RWPE2 (cell line): ENCODE results near the gene ABHD2.

Experiments
- ATAC-seq: fragments of 200-7000 bp; cut with Tn5 transposase; 3 replicates; pipeline ENCODE4 v1.9.1; 2021; ENCODE audit warnings: low read depth
- DNase-seq: peaks from one replicate; pipeline ENCODE4 v3.0.0-alpha.2; 2020; ENCODE audit warnings: low spot score
- H3K27ac ChIP-seq: fragments of 450-650 bp; 2 replicates; pipeline ENCODE4 v1.5.1; 2017; ENCODE audit warnings: mild to moderate bottlenecking; ENCODE audit not compliant: poor library complexity, severe bottlenecking
- H3K27me3 ChIP-seq: fragments of 250-450 bp; sonication (Bioruptor Pico); 2 replicates; pipeline ENCODE4 v1.5.1; 2021; ENCODE audit warnings: mild to moderate bottlenecking, moderate library complexity; ENCODE audit not compliant: insufficient read depth, poor library complexity, severe bottlenecking
- H3K36me3 ChIP-seq: fragments of 250-450 bp; sonication (Bioruptor Pico); 2 replicates; pipeline ENCODE4 v1.5.1; 2020; ENCODE audit warnings: low read depth, mild to moderate bottlenecking, moderate library complexity
- H3K4me1 ChIP-seq: fragments of 250-450 bp; sonication (Bioruptor Pico); 2 replicates; pipeline ENCODE4 v1.5.1; 2021; ENCODE audit warnings: mild to moderate bottlenecking, moderate library complexity; ENCODE audit not compliant: insufficient read depth, poor library complexity, severe bottlenecking
- H3K4me3 ChIP-seq: fragments of 250-450 bp; sonication (Bioruptor Pico); 2 replicates; pipeline ENCODE4 v1.5.1; 2021; ENCODE audit warnings: mild to moderate bottlenecking, moderate library complexity; ENCODE audit not compliant: severe bottlenecking
- H3K9me3 ChIP-seq: fragments of 250-450 bp; sonication (Bioruptor Pico); 2 replicates; pipeline ENCODE4 v1.5.1; 2021; ENCODE audit warnings: mild to moderate bottlenecking, moderate library complexity; ENCODE audit not compliant: severe bottlenecking
- TF ChIP-seq, protein P1 (sequence below): fragments of 450-650 bp; IDR thresholded peaks from one replicate; pipeline ENCODE4 v1.5.1; 2017; ENCODE audit warnings: mild to moderate bottlenecking, moderate library complexity; ENCODE audit not compliant: poor library complexity, severe bottlenecking

The ABHD2 gene

DNA sequence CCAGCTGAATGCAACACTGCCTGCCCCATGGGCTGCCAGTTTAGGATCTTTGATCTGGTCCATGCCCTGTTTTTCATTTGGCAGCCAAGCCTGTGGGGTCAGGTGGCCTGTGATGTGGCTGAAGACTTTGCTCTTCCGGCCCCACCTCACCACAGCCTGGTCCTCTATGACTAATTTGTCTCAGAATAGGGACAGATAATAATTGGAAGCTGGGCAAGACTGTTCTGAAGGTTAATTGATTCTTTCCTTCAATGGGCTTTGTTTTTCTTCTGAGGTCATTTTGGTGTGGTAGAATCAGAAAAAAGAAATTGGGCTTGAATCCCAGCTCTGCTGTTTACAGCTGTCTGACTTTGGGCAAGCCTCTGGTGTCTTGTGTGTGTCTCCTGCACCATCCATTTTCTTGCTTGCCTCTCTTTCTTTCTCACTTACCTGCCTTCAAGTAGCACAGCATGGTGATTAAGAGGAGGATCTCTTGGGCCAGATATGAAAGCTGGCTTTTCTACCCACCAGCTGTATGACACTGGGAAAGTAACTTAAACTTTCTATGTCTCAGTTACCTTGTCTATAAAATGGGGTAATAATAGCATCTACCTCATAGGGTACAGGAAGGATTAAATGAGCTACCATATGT lies 24.2 kb downstream of the ABHD2 start:
- TF ChIP-seq, protein P1, sequence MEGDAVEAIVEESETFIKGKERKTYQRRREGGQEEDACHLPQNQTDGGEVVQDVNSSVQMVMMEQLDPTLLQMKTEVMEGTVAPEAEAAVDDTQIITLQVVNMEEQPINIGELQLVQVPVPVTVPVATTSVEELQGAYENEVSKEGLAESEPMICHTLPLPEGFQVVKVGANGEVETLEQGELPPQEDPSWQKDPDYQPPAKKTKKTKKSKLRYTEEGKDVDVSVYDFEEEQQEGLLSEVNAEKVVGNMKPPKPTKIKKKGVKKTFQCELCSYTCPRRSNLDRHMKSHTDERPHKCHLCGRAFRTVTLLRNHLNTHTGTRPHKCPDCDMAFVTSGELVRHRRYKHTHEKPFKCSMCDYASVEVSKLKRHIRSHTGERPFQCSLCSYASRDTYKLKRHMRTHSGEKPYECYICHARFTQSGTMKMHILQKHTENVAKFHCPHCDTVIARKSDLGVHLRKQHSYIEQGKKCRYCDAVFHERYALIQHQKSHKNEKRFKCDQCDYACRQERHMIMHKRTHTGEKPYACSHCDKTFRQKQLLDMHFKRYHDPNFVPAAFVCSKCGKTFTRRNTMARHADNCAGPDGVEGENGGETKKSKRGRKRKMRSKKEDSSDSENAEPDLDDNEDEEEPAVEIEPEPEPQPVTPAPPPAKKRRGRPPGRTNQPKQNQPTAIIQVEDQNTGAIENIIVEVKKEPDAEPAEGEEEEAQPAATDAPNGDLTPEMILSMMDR, result no peak
- H3K27me3 ChIP-seq, result no peaks in the 10 kb centered on the region
- H3K9me3 ChIP-seq, result no peaks in the 10 kb centered on the region
- peaks cover 42% of the 10 kb centered on the region for H3K4me1 ChIP-seq
- peak overlapping the region; percentile 46 for H3K27ac ChIP-seq
- no peak for DNase-seq
- peaks cover 44% of the 10 kb centered on the region for H3K36me3 ChIP-seq
- H3K4me3 ChIP-seq, result no peak overlapping the region
- peak; percentile 78 for ATAC-seq

DNA sequence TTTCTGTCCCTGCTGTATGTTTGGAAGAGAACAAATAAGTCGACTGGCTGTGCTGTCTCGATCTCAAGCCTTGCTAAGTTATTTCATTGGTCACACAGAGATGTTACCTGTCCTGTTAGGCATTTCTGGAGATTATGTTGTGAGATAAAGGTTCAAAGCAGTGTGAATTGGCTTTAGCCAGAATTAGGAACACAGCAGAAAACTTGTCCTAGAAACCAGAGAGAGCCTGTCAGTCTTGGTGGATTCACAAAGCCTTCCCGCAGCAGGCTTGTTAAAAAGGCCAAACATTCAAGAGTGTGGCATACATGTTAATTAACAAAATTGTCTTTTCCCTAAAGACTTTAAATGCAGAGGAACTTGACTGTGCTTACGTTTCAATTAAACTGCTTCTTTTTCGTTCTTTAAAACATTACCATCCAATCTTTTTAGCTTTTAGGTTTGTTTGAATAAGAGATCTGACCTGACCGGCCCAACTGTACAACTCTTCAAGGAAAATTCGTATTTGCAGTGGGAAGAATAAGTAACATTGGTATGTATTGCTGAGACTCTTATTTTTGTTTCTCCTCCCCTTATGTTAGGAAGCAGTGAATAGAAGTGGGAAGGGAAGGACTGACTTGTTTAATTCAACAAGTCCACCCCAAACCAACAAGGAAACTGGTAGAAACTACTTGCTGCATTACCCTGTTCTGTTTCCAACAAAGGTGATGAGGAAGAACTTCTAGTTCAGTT lies 25.2 kb downstream of the ABHD2 start:
- DNase-seq, result no peak
- Histone ChIP-seq H3K4me3 (no peak overlapping the region), H3K36me3 (peaks cover 44% of the 10 kb centered on the region), H3K27me3 (no peaks in the 10 kb centered on the region), H3K4me1 (peaks cover 33% of the 10 kb centered on the region), H3K27ac (peak overlapping the region; percentile 46), H3K9me3 (no peaks in the 10 kb centered on the region)
- TF ChIP-seq, protein P1, result no peak
- no peak for ATAC-seq

DNA sequence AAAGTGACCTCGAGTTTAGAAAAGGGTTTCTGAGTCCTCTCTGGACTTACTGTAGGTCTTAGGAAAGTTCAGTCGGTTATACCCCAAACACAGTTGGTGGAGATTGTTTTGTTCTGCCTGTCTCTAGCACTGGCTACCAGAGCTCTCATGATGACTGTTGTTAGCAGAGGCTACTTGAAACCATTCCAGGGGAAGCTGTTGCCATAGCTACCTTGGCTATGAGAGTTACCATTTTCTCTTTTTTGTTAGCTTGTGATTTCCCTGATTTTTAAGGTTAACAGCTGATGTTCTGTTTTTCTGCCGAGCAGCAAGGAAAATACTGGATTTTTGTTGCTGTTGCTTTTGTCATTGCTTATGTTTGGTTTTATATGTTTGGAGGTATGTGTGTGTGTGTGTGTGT lies 26.7 kb downstream of the ABHD2 start:
- Histone ChIP-seq H3K36me3 (peaks cover 51% of the 10 kb centered on the region), H3K27me3 (no peaks in the 10 kb centered on the region), H3K4me3 (no peak overlapping the region), H3K27ac (peak overlapping the region; percentile 32), H3K4me1 (peaks cover 47% of the 10 kb centered on the region), H3K9me3 (no peaks in the 10 kb centered on the region)
- no peak for DNase-seq
- no peak for ATAC-seq
- TF ChIP-seq, protein P1, result no peak

DNA sequence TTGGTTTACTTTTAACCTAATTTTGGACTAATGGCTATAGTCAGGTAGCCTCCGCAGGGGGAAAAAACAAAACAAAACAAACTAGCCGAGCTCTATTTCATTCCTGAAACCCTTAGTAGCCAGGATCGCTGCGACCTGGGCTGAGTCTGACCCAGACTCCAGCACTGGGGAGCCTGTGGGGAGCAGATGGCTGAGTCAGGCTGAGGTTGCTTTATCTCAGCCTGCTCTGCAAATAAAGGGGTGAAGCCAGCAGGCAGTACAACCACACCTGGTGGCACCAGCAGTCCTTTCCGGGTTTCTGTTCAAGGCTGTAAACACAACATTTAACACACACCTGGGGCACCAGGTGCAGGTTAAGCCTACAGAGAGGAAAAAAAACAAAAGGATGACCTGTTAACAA lies 27.3 kb downstream of the ABHD2 start:
- Histone ChIP-seq H3K27me3 (no peaks in the 10 kb centered on the region), H3K36me3 (peaks cover 51% of the 10 kb centered on the region), H3K4me3 (no peak overlapping the region), H3K27ac (peak overlapping the region; percentile 32), H3K4me1 (peaks cover 53% of the 10 kb centered on the region), H3K9me3 (no peaks in the 10 kb centered on the region)
- ATAC-seq (peak; percentile 61), DNase-seq (no peak)
- TF ChIP-seq, protein P1, result no peak

DNA sequence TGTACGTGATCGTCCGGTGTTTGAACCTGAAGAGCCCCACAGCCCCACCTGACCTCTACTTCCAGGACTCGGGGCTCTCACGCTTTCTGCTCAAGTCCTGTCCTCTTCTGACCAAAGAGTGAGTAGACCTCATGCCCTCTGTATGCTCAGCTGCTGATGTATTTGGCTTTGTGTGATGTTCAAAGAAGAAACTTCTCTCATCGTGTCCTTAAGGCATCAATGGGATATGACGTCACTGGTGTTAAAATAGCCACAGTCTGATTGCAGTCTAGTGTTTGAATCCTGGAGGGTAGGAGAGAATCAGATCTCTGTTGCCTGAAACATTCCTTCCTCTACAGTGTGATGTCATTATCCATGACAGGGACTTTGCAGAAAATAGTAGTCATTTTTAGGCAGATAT lies 28.1 kb downstream of the ABHD2 start:
- ATAC-seq (no peak), DNase-seq (no peak)
- no peaks in the 10 kb centered on the region for H3K9me3 ChIP-seq
- H3K4me1 ChIP-seq, result peaks cover 61% of the 10 kb centered on the region
- TF ChIP-seq, protein P1, result no peak
- H3K27ac ChIP-seq, result no peak overlapping the region
- no peaks in the 10 kb centered on the region for H3K27me3 ChIP-seq
- H3K36me3 ChIP-seq, result peaks cover 51% of the 10 kb centered on the region
- no peak overlapping the region for H3K4me3 ChIP-seq
